Lower leg skin (tissue), 3 donors: ENCODE measurements around the gene PMIS2.

ENCODE experiments used
- CTCF ChIP-seq, 3 donors: fragments of 450-650 bp; IDR thresholded peaks; one replicate each; pipeline ENCODE4 v1.5.1; 2016; ENCODE audit warnings: antibody characterized with exemption in 3 of 3, mild to moderate bottlenecking in 3 of 3, moderate library complexity in 2 of 3
- POLR2A ChIP-seq, 2 donors: fragments of 450-650 bp; IDR thresholded peaks; one replicate each; pipeline ENCODE4 v1.6.1; 2016 to 2017; ENCODE audit warnings: antibody characterized with exemption in 2 of 2, mild to moderate bottlenecking in 1 of 2, moderate library complexity in 1 of 2

DNA sequence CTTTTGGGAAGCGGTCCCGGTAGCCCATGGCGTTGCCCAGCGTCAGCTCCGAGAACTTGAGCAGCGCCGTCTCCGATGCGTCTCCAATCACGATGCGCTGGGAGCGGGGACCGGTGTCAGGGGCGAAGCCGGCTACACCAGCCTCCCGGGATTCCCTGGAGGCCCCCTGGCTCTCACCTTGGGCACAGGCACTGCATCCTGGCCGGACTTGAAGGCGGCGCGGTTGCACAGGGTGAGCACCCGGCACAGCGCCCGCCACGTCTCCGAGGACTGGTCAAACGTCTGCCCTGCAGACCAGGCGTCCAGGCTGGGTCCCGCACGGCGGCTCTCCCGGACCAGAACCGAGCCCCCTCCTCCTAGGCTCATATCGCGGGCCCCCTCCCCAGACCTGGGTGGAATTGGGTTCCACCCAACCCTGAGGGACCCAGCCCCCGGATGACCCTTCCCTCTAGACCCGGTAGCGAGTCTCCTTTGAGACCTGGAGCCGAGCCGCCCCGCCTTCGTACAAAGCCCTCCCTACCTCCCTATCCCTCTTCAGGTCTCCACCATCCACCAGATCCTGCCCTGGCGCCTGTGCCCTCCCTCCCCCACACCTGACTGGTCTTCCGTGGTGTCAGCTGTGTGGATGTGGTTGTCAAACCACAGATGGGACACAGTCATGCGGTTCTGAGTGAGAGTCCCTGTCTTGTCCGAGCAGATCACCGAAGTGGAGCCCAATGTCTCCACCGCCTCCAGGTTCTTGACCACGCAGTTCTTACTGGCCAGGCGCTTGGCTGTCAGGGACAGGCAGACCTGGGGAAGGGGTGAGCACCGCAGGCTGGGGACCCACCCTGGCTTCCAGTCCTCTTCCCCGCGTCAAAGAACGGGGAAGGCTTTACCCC lies 27.3 kb upstream of the PMIS2 start:
- TF ChIP-seq CTCF (IDR thresholded peaks at IDR 0.05) (no peak), POLR2A (IDR thresholded peaks at IDR 0.05) (no peak)
